C4-2B (cell line): ENCODE measurements around the gene PPP2R1B.

Source experiments
- ZFX ChIP-seq: fragments of 450-650 bp; IDR thresholded peaks from 2 replicates; pipeline ENCODE4 v1.6.1; 2017
- TF ChIP-seq, protein P1 (sequence below): fragments of 450-650 bp; conservative IDR thresholded peaks from 2 replicates; pipeline ENCODE4 v1.5.1; 2017; ENCODE audit warnings: mild to moderate bottlenecking

DNA sequence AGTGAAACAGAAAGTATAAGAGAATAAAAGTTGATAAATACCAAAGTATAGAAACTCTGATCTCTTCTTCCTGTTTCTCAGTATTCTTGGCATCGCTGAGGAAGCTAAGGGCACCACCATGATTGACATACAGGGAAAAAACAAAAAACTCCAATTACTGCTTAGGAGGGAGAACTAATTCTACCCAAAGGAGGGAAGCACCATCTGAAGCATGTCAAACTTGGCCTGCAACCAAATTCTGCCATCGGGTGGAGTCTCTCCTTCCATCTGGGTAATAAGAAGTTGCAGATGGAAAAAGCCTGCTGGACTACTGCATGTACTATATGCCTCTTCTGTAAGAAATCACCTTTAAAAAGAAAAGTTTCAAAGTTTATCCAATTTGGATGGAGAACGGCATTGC is 30.5 kb upstream of the PPP2R1B start:
- TF ChIP-seq, protein P1, sequence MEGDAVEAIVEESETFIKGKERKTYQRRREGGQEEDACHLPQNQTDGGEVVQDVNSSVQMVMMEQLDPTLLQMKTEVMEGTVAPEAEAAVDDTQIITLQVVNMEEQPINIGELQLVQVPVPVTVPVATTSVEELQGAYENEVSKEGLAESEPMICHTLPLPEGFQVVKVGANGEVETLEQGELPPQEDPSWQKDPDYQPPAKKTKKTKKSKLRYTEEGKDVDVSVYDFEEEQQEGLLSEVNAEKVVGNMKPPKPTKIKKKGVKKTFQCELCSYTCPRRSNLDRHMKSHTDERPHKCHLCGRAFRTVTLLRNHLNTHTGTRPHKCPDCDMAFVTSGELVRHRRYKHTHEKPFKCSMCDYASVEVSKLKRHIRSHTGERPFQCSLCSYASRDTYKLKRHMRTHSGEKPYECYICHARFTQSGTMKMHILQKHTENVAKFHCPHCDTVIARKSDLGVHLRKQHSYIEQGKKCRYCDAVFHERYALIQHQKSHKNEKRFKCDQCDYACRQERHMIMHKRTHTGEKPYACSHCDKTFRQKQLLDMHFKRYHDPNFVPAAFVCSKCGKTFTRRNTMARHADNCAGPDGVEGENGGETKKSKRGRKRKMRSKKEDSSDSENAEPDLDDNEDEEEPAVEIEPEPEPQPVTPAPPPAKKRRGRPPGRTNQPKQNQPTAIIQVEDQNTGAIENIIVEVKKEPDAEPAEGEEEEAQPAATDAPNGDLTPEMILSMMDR = no peak
- TF ChIP-seq ZFX = no peak
